ENCODE results near the gene PPP1R36.

The PPP1R36 gene

GRCh38 chr14:64636208-64636979, 86.6 kb downstream of the PPP1R36 start:
- WGBS = 43% methylated on average over 18 of the region's 19 CpGs
- H3K9ac ChIP-seq (ENCODE audit: low read depth, low read length) = no peak overlapping the region
- no peaks in the 10 kb centered on the region for H3K9me3 ChIP-seq (ENCODE audit: insufficient read depth, low read depth, low read length)
- H3K27me3 ChIP-seq (ENCODE audit: insufficient read depth, low read length) = no peaks in the 10 kb centered on the region
- H3K4me1 ChIP-seq (ENCODE audit: insufficient read depth, low read length) = peaks cover 6% of the 10 kb centered on the region
- no peaks in the 10 kb centered on the region for H3K36me3 ChIP-seq (ENCODE audit: insufficient read depth, low read length)
- H3K27ac ChIP-seq (ENCODE audit: low read depth, low read length) = no peak overlapping the region
- no peak overlapping the region for H3K4me3 ChIP-seq (ENCODE audit: low read length)

- 82% methylated on average over 2 of the region's 2 CpGs for WGBS
- H3K9me3 ChIP-seq (ENCODE audit: insufficient read depth, low read depth, low read length) = no peaks in the 10 kb centered on the region
- H3K27ac ChIP-seq (ENCODE audit: low read depth, low read length) = no peak overlapping the region
- no peak overlapping the region for H3K9ac ChIP-seq (ENCODE audit: low read depth, low read length)
- no peaks in the 10 kb centered on the region for H3K27me3 ChIP-seq (ENCODE audit: insufficient read depth, low read length)
- no peak overlapping the region for H3K4me3 ChIP-seq (ENCODE audit: low read length)
- peaks cover 6% of the 10 kb centered on the region for H3K4me1 ChIP-seq (ENCODE audit: insufficient read depth, low read length)
- H3K36me3 ChIP-seq (ENCODE audit: insufficient read depth, low read length) = no peaks in the 10 kb centered on the region
Measured at GRCh38 chr14:64636980-64637429, 87.2 kb downstream of the PPP1R36 start.

- Histone ChIP-seq H3K9ac (ENCODE audit: low read depth, low read length) (no peak overlapping the region), H3K27ac (ENCODE audit: low read depth, low read length) (no peak overlapping the region), H3K4me3 (ENCODE audit: low read length) (no peak overlapping the region), H3K9me3 (ENCODE audit: insufficient read depth, low read depth, low read length) (no peaks in the 10 kb centered on the region), H3K27me3 (ENCODE audit: insufficient read depth, low read length) (no peaks in the 10 kb centered on the region), H3K4me1 (ENCODE audit: insufficient read depth, low read length) (peaks cover 6% of the 10 kb centered on the region), H3K36me3 (ENCODE audit: insufficient read depth, low read length) (no peaks in the 10 kb centered on the region)
- WGBS = 91% methylated on average over 8 of the region's 9 CpGs
Measured at GRCh38 chr14:64637735-64638473, 88.1 kb downstream of the PPP1R36 start.

- peaks cover 6% of the 10 kb centered on the region for H3K4me1 ChIP-seq (ENCODE audit: insufficient read depth, low read length)
- H3K9me3 ChIP-seq (ENCODE audit: insufficient read depth, low read depth, low read length) = peaks cover 1% of the 10 kb centered on the region
- no peaks in the 10 kb centered on the region for H3K27me3 ChIP-seq (ENCODE audit: insufficient read depth, low read length)
- no peak overlapping the region for H3K27ac ChIP-seq (ENCODE audit: low read depth, low read length)
- H3K9ac ChIP-seq (ENCODE audit: low read depth, low read length) = no peak overlapping the region
- WGBS = 100% methylated on average over 1 of the region's 2 CpGs
- H3K4me3 ChIP-seq (ENCODE audit: low read length) = no peak overlapping the region
- H3K36me3 ChIP-seq (ENCODE audit: insufficient read depth, low read length) = no peaks in the 10 kb centered on the region
Measured at GRCh38 chr14:64638625-64639024, 88.9 kb downstream of the PPP1R36 start.

Measured in HUES64 (cell line).